GM21576 (cell line): ENCODE results near the gene NEK7.
A peak's percentile ranks its signal among the peaks of the same experiment; 100 is the strongest.

Experiments
- ATAC-seq: cut with Tn5 transposase; IDR thresholded peaks from one replicate; pipeline ENCODE4 v1.9.1; 2021; ENCODE audit warnings: mild to moderate bottlenecking, moderate library complexity; ENCODE audit not compliant: unreplicated experiment

Gene NEK7

GRCh38 chr1:198246337-198246736 lies 89.5 kb downstream of the NEK7 start:
- no peak for ATAC-seq

GRCh38 chr1:198253259-198253658 lies 96.5 kb downstream of the NEK7 start:
- peak; percentile 83 for ATAC-seq

GRCh38 chr1:198253668-198254067 lies 96.9 kb downstream of the NEK7 start:
- ATAC-seq, result peak; percentile 98

DNA sequence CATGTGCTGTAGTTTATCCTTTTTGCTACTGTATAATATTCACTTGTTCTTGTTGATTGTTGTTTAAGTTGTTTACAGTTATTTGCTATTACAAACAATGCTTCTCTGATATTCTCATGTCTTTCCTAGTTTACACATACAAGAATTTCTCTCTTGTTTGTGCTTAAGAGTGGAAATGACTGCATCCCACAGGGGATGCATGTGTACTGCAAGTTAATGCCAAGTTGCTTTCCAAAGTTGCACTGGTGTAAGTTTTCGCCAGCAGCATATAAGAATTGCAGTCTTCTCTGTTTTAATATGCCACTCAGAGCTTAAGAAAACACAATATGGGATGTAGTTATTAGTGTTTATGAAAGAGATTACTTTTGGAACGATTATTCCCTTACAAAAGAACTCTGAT lies 97.7 kb downstream of the NEK7 start:
- no peak for ATAC-seq

DNA sequence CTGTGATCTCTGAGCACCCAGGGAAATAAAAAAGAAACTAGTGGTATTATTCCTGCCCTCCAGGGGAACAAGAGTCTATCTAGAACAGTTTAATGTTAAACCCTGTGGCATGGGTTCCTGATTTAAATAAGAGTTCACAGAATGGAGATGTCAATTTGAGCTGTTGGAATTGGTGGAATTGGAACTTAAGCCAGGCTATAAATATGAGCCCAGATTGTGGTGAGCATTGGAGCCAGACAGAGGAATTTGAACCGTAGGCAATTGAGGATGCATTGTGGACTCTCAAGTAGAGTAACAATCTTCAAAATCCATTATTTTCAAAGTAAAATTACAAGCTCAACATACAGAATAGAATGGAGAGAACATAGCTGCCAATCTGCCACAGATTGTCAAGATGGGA lies 98.2 kb downstream of the NEK7 start:
- ATAC-seq, result no peak

DNA sequence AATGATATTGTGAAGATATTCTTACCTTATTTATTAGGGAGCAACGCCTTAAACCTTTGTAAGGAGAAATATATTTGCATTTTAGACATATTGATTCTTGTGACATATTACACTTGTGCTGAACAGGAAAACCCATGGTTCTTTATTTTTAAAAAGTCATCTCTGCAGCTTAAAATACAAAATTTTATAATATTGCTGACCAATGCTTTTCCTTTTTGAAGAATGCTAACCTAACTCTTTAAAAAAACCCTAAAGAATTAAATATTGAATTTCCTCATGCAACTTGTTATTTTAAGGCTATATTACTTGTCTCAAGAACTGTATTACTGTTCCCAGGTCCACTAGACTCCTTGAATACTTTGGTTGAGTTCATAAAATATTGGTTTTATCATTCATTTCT lies 99.0 kb downstream of the NEK7 start:
- ATAC-seq, result no peak

- peak; percentile 40 for ATAC-seq
These were observed 101.7 kb downstream of the NEK7 start for GRCh38 chr1:198258491-198258890.

GRCh38 chr1:198259333-198260074 lies 102.7 kb downstream of the NEK7 start:
- no peak for ATAC-seq

GRCh38 chr1:198261886-198262285 lies 105.1 kb downstream of the NEK7 start:
- no peak for ATAC-seq

- no peak for ATAC-seq
These were observed 106.4 kb downstream of the NEK7 start for GRCh38 chr1:198263186-198263585.

- ATAC-seq, result no peak
These were observed 107.5 kb downstream of the NEK7 start for GRCh38 chr1:198264282-198264681.

- ATAC-seq, result no peak
These were observed 108.4 kb downstream of the NEK7 start for GRCh38 chr1:198265073-198265661.

DNA sequence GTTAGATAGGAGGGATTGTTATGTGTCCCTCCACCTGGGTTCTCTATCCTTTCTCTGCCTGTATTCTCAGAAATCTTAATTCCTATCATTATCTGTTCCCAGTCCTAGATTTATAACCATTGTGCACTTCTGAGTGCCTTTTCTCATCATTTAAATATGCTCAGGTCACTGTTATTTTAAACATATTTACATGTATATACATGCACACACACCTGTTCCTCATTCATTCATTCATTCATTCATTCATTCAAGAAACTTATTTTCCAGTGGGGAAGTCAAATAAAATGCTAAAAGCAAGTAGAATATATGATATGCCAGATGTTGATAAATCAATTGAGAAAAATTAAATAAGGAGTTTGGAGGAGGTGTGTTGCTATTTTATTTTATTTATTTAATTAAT lies 110.3 kb downstream of the NEK7 start:
- no peak for ATAC-seq

DNA sequence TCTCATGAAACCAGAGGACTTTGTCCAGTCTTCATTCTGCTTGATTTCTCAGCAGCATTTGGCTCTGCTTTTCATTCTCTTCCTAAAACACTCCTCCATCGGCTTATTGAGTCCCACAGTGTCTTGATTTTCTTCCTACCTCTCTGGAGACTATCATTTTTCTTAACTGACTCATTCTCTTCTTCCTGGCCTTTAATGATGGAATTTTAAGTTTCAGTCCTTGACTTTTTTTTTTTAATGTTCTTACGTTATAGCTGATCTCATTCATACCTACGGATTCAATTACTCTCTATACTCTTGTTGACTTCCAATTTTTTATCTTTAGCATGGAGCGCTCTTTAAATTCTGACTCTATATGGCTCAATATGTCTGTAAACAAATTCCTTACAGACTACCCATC lies 111.1 kb downstream of the NEK7 start:
- ATAC-seq, result no peak

GRCh38 chr1:198268784-198269645 lies 112.2 kb downstream of the NEK7 start:
- no peak for ATAC-seq

DNA sequence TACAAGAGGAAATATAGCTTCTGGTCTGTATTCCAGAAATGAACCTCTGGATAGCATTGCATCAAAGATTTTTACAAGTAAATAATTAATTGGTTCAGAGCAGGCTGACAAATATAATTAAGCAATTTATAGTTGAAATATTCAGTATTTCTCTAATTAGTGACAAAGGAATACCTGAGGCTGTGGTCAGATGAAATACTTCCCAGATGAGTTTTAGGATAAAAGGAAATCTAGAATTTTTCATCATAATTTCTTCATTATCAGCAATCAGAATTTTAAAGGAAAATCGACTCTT lies 112.8 kb downstream of the NEK7 start:
- no peak for ATAC-seq

DNA sequence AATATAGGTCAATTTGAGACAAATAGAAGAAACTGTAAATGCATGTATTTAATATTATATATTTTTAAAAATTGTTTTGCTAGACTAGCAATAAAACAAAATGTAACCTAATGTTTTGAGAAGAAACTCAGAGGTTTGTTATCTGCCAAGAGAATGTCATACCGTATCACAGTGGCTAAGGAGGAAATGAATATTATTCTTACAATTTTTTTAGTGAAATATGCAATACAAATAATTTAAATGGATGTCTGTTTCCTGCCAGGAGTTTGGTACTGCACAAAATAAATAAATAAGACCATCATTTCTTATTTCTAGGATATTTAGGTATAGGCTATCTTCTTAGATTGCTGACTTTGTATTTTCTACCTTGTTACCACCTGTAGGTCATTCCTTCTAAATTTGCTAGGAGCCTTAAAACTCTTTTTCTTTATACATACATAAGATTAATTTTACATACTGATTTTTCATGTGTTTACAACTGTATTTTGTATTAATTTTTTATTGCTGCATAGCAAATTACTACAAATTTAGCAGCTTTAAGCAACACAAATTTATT lies 113.6 kb downstream of the NEK7 start:
- ATAC-seq, result no peak

- ATAC-seq, result no peak
These were observed 114.7 kb downstream of the NEK7 start for GRCh38 chr1:198271467-198271866.

DNA sequence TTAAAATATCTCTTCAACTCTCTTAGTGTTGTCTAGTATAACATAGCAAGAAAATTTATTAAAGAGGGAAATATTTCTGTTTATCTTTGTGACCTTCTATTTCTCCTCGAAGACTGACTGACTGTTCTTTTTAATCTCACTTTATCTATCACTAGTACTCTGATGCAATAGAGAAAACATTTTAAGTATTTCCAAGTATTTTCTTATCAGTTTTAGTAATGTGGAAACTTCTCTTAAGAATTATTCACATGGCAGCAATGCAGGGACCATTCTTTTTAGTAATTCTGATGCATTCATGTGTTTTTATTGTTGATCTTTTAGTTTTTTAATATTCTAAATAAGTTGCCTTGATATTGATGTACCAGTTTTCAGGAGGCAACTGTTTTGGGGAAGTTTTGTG lies 115.7 kb downstream of the NEK7 start:
- ATAC-seq, result no peak

GRCh38 chr1:198273748-198274295 lies 117.0 kb downstream of the NEK7 start:
- no peak for ATAC-seq

- ATAC-seq, result no peak
These were observed 118.8 kb downstream of the NEK7 start for GRCh38 chr1:198275597-198275996.
